Gastroesophageal sphincter (tissue), 3 donors: Measurements from ENCODE around the gene LNP1.

Experiments used
- CTCF ChIP-seq, 4 experiments: fragments of 200-600 bp in 2 of 4; fragments of 450-650 bp in 2 of 4; sonication (generic) in 1 of 4; IDR thresholded peaks; one replicate each; pipeline ENCODE4 v1.5.1; 2017 to 2019; ENCODE audit warnings: antibody characterized with exemption in 4 of 4, mild to moderate bottlenecking in 2 of 4, moderate library complexity in 2 of 4
- POLR2A ChIP-seq, 2 donors: fragments of 450-650 bp; IDR thresholded peaks; one replicate each; pipeline ENCODE4 v1.6.1; 2017; ENCODE audit warnings: antibody characterized with exemption in 2 of 2, mild to moderate bottlenecking in 2 of 2, moderate library complexity in 1 of 2
- POLR2AphosphoS5 ChIP-seq: sonication (generic); formaldehyde crosslinking; IDR thresholded peaks from one replicate; pipeline ENCODE4 v1.6.1; 2017; ENCODE audit warnings: antibody characterized with exemption

- TF ChIP-seq POLR2A (IDR thresholded peaks at IDR 0.05): no peak
- TF ChIP-seq CTCF (IDR thresholded peaks at IDR 0.05): no peak
- TF ChIP-seq POLR2AphosphoS5: no peak
These were observed 14.8 kb upstream of the LNP1 start for GRCh38 chr3:100386437-100387074.
